DOHH2 (cell line): ENCODE measurements around the gene SERHL2.

Experiments
- H3F3A ChIP-seq: fragments of 200-600 bp; sonication (generic), shearing (Covaris generic); 2 replicates; pipeline ENCODE4 v1.6.0; 2016; ENCODE audit warnings: antibody characterized with exemption, mild to moderate bottlenecking; ENCODE audit not compliant: control insufficient read depth, insufficient read depth
- H3K27ac ChIP-seq: fragments of 200-600 bp; sonication (generic); 2 replicates; pipeline ENCODE4 v1.5.1; 2014; ENCODE audit warnings: low read depth, mild to moderate bottlenecking, low read length, moderate library complexity
- H3K27me3 ChIP-seq: fragments of 200-600 bp; sonication (generic); 2 replicates; pipeline ENCODE4 v1.6.1; 2014; ENCODE audit warnings: mild to moderate bottlenecking, low read length, mixed read lengths; ENCODE audit not compliant: control insufficient read depth
- H3K36me3 ChIP-seq: fragments of 200-600 bp; sonication (generic); 2 replicates; pipeline ENCODE4 v1.6.1; 2014; ENCODE audit warnings: mild to moderate bottlenecking, low read length, moderate library complexity, mixed read lengths; ENCODE audit not compliant: control insufficient read depth
- H3K4me1 ChIP-seq: fragments of 200-600 bp; sonication (generic); 2 replicates; pipeline ENCODE4 v1.6.1; 2014; ENCODE audit warnings: mild to moderate bottlenecking, low read length, mixed read lengths; ENCODE audit not compliant: control insufficient read depth
- H3K4me2 ChIP-seq: fragments of 200-600 bp; sonication (generic); 2 replicates; pipeline ENCODE4 v1.6.0; 2014; ENCODE audit warnings: mild to moderate bottlenecking, low read length, moderate library complexity
- H3K4me3 ChIP-seq: fragments of 200-600 bp; sonication (generic); 2 replicates; pipeline ENCODE4 v1.5.1; 2014; ENCODE audit warnings: mild to moderate bottlenecking, low read length, mixed read lengths
- H3K79me2 ChIP-seq: fragments of 200-600 bp; sonication (generic); 2 replicates; pipeline ENCODE4 v1.6.1; 2014; ENCODE audit warnings: mild to moderate bottlenecking, low read length, mixed read lengths; ENCODE audit not compliant: control insufficient read depth
- H3K9me2 ChIP-seq: fragments of 200-600 bp; sonication (generic); replicated peaks from 2 replicates; pipeline ENCODE4 v1.6.1; 2014; ENCODE audit warnings: mild to moderate bottlenecking, low read length, mixed read lengths; ENCODE audit not compliant: control insufficient read depth
- H3K9me3 ChIP-seq: fragments of 200-600 bp; sonication (generic); 2 replicates; pipeline ENCODE4 v1.6.1; 2014; ENCODE audit warnings: antibody characterized with exemption, low read length, mixed read lengths; ENCODE audit not compliant: control insufficient read depth, insufficient read depth
- H4K20me1 ChIP-seq: fragments of 200-600 bp; sonication (generic); 2 replicates; pipeline ENCODE4 v1.6.0; 2014; ENCODE audit warnings: low read depth, mild to moderate bottlenecking, antibody characterized with exemption, low read length, moderate library complexity; ENCODE audit not compliant: control insufficient read depth, insufficient read depth
- CTCF ChIP-seq: fragments of 200-600 bp; sonication (generic); IDR thresholded peaks from one replicate; pipeline ENCODE4 v1.5.1; 2014; ENCODE audit warnings: antibody characterized with exemption, mild to moderate bottlenecking, low read depth, low read length; ENCODE audit not compliant: poor library complexity, severe bottlenecking
- EZH2phosphoT487 ChIP-seq: fragments of 200-600 bp; sonication (generic); IDR thresholded peaks from 2 replicates; pipeline ENCODE4 v1.6.1; 2017; ENCODE audit warnings: borderline replicate concordance, mild to moderate bottlenecking, antibody characterized with exemption, low read length, moderate library complexity, mixed read lengths

The SERHL2 gene

GRCh38 chr22:42560781-42561180 is 7.0 kb downstream of the SERHL2 start:
- H3F3A ChIP-seq: peaks cover 13% of the 10 kb centered on the region
- H3K9me3 ChIP-seq: no peaks in the 10 kb centered on the region
- no peak overlapping the region for H3K4me2 ChIP-seq
- H3K27me3 ChIP-seq: no peaks in the 10 kb centered on the region
- no peak overlapping the region for H3K27ac ChIP-seq
- peaks cover 4% of the 10 kb centered on the region; the same call in 1 of the 2 replicates for H3K79me2 ChIP-seq
- peaks cover 3% of the 10 kb centered on the region; the same call in 1 of the 2 replicates for H3K36me3 ChIP-seq
- no peak overlapping the region for H3K4me3 ChIP-seq
- peak; percentile 82 for TF ChIP-seq CTCF
- no peak for TF ChIP-seq EZH2phosphoT487
- H3K9me2 ChIP-seq: no peaks in the 10 kb centered on the region
- H3K4me1 ChIP-seq: peaks cover 34% of the 10 kb centered on the region
- no peaks in the 10 kb centered on the region for H4K20me1 ChIP-seq

- Histone ChIP-seq H4K20me1 (no peaks in the 10 kb centered on the region), H3F3A (peaks cover 13% of the 10 kb centered on the region), H3K36me3 (peaks cover 5% of the 10 kb centered on the region; the same call in 1 of the 2 replicates), H3K4me3 (peak overlapping the region; percentile 69), H3K79me2 (peaks cover 4% of the 10 kb centered on the region; the same call in 1 of the 2 replicates), H3K4me1 (peaks cover 34% of the 10 kb centered on the region), H3K9me3 (no peaks in the 10 kb centered on the region), H3K4me2 (peak overlapping the region; percentile 91), H3K27ac (peak overlapping the region; percentile 79), H3K27me3 (no peaks in the 10 kb centered on the region), H3K9me2 (no peaks in the 10 kb centered on the region)
- TF ChIP-seq EZH2phosphoT487: no peak
- no peak for TF ChIP-seq CTCF
Measured at GRCh38 chr22:42561856-42562255, 8.1 kb downstream of the SERHL2 start.

- Histone ChIP-seq H3K36me3 (peaks cover 5% of the 10 kb centered on the region; the same call in 1 of the 2 replicates), H3F3A (peaks cover 13% of the 10 kb centered on the region), H3K4me2 (peak overlapping the region; percentile 91), H3K4me1 (peaks cover 34% of the 10 kb centered on the region), H3K9me2 (no peaks in the 10 kb centered on the region), H3K79me2 (peaks cover 4% of the 10 kb centered on the region; the same call in 1 of the 2 replicates), H3K27ac (peak overlapping the region; percentile 79), H3K27me3 (no peaks in the 10 kb centered on the region), H3K9me3 (no peaks in the 10 kb centered on the region), H4K20me1 (no peaks in the 10 kb centered on the region), H3K4me3 (peak overlapping the region; percentile 69)
- TF ChIP-seq EZH2phosphoT487 (no peak), CTCF (no peak)
Measured at GRCh38 chr22:42562279-42562678, 8.5 kb downstream of the SERHL2 start.
